HG03378 (cell line): Measurements from ENCODE around the gene ETV3L.
"Not testable (repeated sequence)": the region's sequence is repeated elsewhere in the genome, so short reads cannot be mapped to it uniquely, and the experiment has no call there.

Experiments used
- ATAC-seq: cut with Tn5 transposase; IDR thresholded peaks from one replicate; pipeline ENCODE4 v1.9.1; 2021; ENCODE audit warnings: mild to moderate bottlenecking, moderate library complexity; ENCODE audit not compliant: unreplicated experiment

Gene ETV3L

DNA sequence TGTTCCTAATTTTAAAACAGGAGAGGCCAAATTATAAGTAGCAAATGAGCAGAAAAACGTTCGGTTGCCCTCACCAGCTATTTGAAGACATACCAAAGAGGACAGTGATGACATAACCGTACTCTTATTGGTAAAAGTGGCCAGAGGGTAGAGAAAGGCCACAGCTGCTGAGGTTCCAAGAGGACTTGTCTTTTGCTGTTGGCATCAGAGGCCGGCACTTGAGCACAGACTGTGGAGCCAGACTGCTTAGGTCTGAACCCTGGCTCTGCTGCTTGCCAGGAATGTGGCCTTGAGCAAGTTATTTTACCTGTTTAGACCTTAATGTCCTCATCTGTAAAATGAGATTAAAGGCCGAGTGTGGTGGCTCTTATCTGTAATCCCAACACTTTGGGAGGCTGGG, 14.9 kb downstream of the ETV3L start:
- no peak for ATAC-seq

DNA sequence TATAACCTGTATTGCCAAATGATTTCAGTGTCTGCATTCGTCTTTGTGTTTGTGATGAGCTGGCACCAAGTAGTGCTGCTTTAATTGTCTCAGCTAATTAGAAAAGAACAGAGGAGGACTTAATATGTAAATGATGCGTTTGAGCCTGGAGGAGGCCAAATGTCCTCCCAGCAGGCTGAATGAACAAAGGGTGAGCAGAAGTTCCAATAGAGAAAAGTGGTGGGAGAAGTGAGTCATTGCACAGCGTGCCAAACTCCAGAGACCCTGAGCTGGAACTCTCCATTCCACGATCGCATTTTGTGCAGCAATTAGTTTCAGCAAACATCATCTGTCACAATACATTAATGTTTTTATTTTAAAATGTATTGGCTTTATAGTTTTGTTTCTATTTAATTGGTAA, 17.9 kb downstream of the ETV3L start:
- no peak for ATAC-seq

DNA sequence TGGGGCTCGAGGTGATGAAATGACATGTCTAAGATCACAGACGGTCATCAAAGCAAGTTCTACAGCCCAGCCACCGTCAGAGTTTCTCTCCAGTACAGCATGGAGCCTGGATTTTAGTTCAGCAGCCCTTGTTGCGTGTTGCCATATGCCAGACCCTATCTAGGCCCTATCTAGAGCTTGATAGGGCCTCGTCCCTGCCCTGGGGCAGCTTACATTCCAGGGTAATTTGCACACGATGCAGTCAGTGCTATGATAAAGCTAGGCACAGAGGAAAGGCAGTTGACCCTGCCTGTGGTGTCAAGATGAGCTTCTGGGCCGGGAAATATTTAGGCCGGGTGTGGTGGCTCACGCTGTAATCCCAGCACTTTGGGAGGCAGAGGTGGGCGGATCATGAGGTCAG, 18.9 kb downstream of the ETV3L start:
- no peak for ATAC-seq

DNA sequence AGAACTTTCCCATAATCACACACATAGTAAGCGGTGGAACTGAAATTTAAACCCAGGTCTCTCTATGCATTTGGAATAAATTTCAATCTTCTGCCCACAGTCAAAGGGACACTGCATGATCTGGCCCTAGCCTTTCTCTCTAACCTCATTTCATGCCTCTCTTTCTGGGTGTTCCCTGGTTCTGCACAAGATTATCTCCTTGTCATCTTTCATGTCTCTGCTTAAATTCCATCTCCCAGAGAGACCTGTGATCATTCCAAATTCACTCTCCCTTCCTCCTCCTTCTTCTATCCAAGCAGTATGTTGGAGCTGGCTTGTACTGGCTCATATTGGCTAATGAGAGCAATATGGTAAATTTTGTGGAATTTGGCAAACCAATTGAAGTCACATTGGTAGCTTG, 22.2 kb downstream of the ETV3L start:
- ATAC-seq = no peak

DNA sequence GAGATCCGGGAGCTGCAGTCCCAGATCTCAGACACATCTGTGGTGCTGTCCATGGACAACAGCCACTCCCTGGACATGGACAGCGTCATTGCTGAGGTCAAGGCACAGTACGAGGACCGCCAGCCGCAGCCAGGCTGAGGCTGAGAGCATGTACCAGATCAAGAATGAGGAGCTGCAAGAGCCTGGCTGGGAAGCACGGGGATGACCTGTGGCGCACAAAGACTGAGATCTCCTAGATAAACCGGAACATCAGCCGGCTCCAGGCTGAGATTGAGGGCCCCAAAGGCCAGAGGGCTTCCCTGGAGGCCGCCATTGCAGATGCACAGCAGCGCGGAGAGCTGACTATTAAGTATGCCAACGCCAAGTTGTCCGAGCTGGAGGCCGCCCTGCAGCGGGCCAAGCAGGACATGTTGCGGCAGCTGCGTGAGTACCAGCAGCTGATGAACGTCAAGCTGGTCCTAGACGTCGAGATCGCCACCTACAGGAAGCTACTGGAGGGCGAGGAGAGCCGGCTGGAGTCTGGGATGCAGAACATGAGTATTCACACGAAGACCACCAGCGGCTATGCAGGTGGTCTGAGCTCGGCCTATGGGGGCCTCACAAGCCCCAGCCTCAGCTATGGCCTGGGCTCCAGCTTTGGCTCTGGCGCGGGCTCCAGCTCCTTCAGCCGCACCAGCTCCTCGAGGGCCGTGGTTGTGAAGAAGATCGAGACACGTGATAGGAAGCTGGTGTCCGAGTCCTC, 25.5 kb downstream of the ETV3L start:
- no peak for ATAC-seq

DNA sequence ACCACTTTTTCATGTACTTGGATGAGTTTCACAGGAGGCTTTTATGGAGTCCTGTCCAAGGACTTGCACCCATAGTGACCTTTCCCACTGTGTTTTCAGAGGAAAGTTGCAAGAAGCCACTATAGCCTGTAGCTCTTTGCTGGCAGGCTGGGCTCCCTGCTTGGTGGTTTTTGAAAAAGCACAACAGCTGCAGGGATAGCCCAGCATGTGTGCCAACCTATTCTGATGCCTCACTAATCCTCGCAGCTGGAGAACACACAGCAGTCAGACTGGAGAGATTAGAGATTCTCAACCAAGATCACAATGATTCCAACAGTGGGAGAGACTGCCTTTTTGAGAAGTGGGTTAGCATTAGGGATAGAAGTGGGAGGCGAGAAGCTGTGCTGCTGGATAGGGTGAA, 30.0 kb downstream of the ETV3L start:
- ATAC-seq = no peak

DNA sequence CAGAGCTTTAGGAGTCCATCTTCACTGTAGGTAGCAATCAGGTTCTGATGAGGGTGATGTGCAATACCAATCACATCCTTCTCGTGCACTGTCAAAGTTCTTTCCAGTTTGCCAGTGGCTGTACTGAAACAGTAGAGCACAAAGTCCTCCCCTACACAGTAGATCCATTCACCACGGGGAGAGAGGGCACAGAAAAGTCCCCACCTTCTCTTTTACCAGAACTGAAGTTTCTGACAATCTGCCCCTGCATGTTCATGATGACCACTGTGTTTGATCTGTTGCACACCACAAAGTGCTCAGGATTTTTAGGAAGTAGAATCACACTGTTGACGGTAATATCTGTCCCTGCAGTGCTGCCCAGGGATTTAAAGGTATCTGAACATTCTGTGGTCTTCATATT, 40.4 kb downstream of the ETV3L start:
- ATAC-seq = not testable (repeated sequence)

DNA sequence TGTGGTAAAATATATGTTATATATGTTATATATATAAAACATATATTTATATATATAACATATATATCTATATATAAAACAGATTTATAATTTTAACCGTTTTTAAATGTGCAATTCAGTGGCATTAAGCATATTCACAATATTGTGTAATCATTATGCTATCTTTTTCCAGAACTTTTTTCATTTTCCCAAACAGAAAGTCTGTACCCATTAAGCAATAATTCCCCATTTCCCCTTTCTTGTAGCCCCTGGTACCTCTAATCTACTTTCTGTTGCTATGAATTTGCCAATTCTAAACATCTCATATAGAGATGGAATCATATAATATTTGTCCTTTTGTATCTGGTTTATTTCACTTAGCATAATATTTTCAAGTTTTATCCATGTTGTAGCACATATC, 43.3 kb downstream of the ETV3L start:
- ATAC-seq = no peak

DNA sequence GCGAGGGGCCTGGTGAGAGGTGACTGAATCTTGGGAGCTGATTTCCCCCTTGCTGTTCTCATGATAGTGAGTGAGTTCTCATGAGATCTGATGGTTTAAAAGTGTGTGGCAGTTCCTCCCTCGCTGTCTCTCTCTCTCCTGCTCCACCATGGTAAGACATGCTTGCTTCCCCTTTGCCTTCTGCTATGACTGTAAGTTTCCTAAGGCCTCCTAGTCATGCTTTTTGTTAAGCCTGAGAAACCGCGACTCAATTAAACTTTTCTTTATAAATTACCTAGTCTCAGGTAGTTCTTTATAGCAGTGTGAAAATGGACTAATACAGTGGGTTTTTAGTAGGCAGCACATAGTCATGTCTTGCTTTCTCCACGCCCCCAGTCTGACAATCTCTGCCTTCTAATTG, 43.9 kb downstream of the ETV3L start:
- ATAC-seq = not testable (repeated sequence)

DNA sequence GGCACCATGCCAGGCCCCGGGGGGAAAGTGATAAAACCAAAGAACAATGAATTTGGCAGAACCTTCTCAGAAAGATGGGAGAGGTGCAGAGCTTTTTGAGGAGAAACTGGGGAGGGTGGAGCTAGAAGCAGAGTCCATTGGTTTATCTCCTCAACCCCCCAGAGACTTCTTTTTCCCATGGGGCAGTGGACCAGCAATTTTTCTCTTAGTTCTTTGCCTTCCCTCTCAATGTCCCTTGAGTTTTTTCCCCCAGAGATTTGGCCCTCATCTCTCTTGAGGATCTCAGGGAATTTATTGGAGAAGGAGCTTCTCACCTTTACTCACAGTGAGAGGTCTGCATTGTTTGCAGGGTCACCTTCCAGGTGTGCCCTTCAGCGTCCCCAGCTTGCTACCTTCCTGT, 48.8 kb downstream of the ETV3L start:
- ATAC-seq = no peak

DNA sequence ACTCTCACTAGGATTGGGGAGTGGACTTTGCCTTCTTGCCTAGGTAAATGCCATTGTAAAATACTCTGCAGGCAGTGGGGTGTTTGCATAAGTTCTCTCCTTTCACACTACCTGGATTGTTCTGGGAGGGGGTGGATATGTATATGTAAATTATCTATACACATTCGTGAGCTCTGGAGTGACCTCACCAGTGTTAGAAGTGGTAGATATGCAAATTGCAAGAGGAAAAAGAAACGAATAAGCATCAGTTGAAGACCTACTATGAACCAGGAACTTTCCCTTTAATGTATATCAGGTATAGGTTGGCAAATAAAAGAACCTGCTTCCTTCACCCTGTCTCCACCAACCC, 52.6 kb downstream of the ETV3L start:
- no peak for ATAC-seq

DNA sequence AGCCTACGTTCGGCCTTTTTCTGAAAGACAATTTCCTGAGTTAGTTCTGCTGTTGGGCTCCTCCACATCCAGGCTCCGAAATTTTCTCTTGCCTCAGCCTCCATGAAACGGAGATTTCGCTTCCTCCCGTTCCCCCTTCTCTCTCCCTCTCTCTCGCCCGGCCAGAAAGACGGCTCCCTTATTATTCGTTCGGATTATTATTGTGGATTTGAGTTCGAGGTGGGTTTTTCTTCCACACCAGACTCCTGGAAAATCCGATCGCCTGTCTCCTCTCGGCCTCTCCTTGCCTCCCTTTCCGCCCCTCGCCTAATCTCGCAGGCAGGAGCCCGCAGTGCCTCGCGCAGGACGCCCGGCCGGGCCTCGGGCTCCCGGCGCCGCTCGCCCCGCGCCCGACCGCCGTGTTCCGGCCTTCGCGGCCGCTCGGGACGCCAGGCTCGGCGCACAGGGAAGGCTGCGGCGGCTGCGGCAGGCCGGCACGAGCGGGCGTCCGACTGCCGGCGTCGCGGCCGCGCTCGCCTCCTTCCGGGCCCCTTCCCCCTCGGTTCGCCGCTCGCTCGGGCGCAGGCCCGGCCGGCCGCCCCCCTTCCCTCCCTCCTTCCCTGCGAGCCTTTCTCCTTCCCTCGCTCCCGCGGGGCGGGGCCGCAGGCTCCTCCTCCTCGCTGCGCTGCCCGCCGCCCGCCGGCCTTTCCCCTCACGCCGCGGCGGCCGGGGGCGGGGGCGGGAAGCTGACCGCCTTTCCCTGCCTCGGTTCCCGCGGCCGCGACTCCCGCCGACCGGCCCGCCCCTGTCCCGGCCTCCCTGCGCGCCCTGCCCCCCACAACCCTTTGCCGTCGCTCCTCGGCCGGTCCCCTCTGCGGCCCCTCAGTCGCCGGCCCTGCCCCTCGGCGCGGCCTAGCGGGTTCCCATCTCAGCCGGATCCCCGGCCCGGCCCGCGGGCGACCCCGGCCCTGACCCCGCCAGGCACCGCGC, 54.1 kb downstream of the ETV3L start, which contains the start of gene ARHGEF11:
Gene ARHGEF11 (minus strand): TSS at position 493 of the 969 bp plus-strand sequence. CDS start 1,412 bp downstream, outside the sequence.
- ATAC-seq = no peak

DNA sequence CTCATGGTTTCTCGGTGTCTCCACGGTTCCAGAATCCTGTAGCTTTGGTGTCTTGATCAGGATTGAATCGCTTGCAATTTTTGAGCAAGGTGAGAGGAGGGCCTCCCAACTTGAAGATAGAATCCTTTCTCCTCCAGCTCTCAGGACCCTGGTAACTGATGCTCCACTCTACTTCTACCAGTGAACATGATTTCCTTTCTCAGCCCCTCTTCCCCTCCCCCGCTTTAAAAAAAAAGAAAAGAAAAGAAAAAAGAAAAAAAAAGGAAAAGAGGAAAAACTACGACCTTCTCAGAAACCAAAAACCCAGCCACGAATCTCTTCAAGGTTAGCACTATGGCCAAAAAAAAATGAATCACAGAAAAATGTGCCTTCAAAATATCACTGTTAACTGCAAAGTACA, 55.3 kb downstream of the ETV3L start:
- ATAC-seq = no peak

DNA sequence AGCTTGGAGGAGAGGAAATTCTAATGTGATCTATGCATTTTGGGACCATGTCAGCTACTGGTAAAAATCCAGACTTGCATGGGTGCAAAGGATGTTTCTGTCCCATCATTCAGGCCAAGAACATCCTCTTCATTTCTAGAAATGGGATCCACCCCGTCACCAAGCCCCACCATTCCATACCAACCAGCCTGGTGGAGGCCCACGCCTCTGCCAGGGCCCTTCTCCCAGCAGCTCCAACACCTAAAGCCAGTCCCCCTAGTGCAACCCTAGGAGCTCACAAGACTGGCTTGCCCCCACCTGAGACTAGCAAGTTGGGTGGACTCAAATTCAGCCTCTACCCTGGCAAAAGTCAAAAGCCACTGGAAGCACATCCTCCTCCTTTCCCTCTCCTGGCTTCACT, 55.9 kb downstream of the ETV3L start:
- ATAC-seq = no peak

DNA sequence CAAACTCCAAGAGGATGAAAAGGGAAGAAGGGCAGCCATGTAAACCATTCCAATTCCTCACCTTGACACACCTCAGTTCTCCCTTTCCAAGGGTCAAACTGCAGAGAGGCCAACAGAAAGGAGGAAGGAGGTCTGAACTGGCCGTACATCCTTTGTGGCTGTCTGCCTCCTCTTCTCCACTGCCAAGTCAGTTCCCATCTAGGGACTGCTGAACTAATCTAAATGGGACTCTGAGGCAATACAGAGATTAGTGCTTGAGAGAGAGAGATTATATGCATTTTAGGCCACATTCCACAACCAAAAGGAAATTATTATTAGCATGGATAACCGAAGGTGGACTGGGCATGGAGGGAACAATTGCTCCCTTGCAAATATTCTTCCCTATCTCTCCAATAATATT, 56.8 kb downstream of the ETV3L start:
- no peak for ATAC-seq
